GM12875 (cell line): Measurements from ENCODE around the gene TBX5.

Experiments used
- H3K4me3 ChIP-seq: one replicate; pipeline ENCODE4 v1.5.1; 2011; ENCODE audit warnings: low read depth, low read length, control low read depth
- TF ChIP-seq, protein P1 (sequence below): IDR thresholded peaks from 2 replicates; pipeline ENCODE4 v1.5.1; 2011; ENCODE audit warnings: low read depth, mild to moderate bottlenecking, control low read depth, inconsistent platforms, low read length, moderate library complexity, borderline replicate concordance; ENCODE audit not compliant: insufficient read depth

TBX5 gene

DNA sequence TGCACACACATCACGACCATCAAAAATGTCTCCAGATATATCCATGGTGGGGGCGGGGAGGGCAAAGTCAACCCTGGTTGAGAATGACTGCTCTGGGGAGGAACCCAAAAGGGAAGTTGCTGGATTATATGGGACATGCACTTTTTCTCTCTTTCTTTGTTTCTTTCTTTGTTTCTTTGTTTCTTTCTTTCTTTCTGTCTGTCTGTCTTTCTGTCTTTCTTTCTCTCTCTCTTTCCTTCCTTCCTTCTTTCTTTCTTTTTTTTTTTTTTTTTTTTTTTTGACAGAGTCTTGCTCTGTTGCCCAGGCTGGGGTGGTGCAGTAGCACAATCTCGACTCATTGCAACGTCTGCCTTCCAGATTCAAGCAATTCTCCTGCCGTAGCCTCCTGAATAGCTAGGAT is 71.5 kb downstream of the TBX5 start:
- no peak overlapping the region for H3K4me3 ChIP-seq
- TF ChIP-seq, protein P1, sequence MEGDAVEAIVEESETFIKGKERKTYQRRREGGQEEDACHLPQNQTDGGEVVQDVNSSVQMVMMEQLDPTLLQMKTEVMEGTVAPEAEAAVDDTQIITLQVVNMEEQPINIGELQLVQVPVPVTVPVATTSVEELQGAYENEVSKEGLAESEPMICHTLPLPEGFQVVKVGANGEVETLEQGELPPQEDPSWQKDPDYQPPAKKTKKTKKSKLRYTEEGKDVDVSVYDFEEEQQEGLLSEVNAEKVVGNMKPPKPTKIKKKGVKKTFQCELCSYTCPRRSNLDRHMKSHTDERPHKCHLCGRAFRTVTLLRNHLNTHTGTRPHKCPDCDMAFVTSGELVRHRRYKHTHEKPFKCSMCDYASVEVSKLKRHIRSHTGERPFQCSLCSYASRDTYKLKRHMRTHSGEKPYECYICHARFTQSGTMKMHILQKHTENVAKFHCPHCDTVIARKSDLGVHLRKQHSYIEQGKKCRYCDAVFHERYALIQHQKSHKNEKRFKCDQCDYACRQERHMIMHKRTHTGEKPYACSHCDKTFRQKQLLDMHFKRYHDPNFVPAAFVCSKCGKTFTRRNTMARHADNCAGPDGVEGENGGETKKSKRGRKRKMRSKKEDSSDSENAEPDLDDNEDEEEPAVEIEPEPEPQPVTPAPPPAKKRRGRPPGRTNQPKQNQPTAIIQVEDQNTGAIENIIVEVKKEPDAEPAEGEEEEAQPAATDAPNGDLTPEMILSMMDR = no peak

DNA sequence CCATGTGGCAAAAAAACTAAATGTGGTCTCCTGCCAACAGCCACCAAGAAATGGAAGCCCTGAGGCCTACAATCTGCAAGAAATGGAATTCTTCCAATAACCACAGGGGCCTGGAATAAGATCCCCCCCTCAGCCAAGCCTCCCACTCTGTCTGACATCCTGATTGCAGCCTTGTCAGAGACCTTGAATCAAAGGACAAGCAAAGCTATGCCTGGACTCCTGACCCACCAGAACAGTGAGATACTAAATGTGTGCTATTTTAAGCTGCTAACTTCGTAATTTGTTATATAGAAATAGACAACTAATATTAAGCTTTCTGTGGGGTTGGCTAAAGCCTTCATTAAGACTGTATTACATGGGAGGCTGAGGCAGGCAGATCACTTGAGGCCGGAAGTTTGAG is 77.7 kb downstream of the TBX5 start:
- TF ChIP-seq, protein P1 = no peak
- no peak overlapping the region for H3K4me3 ChIP-seq

DNA sequence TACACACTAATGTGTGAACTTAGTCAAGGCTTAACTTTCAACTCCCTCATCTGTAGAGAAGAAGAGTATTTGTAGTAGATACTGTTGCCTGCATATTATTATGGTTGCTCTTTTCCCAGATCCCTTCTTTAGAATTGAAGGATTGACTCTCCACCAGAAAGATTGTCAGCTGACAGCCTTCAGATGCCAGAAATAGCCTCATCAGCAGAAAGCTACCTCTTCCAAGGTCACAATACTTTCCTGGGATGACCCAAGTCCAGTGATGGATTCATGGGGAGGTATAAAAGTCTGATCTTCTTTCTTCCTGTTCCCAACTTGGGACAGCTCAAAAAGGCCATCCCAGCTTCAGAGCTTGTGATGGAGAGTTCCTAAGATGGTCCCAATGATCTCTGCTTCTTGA is 78.2 kb downstream of the TBX5 start:
- no peak overlapping the region for H3K4me3 ChIP-seq
- TF ChIP-seq, protein P1 = no peak

DNA sequence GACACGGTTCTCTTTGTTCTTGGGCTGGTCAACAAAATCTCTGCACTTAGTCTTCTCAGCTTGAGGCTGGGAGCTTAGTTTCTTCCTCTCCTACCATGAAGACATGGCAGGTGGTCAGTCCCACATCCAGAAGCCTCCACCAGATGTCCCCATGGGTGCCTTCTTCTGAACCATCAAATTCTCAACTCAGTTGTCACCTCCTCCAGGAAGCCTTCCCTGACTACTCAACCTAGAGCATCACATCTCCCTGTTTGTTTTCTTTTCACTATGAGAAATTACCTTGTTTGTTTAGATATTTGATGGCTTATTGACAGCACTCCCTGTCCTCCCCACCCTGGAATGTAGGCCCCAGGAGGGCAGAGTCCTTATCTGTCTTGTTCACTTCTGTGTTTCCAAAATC is 84.4 kb downstream of the TBX5 start:
- no peak overlapping the region for H3K4me3 ChIP-seq
- TF ChIP-seq, protein P1 = no peak

DNA sequence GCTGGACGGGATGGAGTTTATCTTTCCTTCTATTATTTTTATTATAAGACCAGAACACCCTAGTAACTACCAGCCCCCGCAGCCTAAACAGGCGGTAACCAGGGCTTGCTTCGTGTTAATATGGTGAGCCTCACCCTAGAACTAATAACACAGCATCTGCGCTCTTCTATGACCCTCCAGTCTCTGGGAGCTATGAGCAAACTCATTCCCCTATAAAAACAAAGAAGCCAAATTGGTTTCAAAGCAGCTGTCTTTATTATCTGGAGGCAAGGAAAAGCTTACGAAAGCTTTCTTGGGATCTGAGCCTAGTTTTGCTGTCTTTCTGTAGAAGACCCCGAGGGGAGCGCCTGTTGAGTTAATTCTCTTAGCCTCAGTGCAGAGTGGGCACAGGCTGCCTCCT is 85.0 kb downstream of the TBX5 start:
- TF ChIP-seq, protein P1 = no peak
- H3K4me3 ChIP-seq = no peak overlapping the region

DNA sequence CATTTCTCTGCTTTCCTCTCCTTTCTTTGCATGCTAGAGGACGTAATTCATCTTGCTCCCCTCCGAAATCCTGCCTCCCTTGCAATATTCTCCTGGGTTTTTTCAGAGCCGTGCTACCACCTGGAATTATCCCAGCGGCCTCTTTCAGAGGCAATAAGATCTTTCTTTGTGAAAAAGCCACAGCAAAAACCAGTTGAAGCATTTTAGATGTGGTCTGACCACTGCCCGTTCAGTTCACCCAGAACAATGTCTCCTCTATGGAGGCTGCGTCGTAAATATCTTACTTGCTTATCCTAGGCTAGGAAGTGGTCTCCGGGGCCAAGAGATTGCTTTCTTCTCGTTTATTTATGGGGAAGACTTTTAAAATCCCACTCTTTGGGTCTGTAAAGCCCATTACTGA is 85.8 kb downstream of the TBX5 start:
- H3K4me3 ChIP-seq = no peak overlapping the region
- TF ChIP-seq, protein P1 = no peak

DNA sequence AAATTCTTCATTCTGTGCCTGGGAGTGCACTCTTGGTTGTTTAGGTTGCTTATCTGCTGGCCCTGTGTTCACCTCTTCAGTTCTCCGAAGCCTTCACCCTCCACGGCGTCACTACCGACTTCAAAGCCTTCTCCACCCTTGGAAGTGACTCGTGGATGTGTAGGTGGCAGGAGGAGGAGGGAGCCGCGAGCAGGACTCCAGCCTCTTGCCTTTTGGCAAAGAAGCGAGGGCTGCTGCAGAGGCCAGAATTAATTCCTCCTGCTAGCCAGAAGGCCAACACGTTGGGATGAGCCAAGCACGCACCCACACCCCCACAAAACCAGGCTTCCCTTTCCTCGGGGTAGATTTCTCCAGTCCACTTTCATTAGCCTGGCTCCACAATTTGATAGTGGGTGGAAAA is 86.5 kb downstream of the TBX5 start:
- TF ChIP-seq, protein P1 = no peak
- H3K4me3 ChIP-seq = no peak overlapping the region
